ENCODE results near the gene RASAL2.

RASAL2 gene

GRCh38 chr1:178470411-178470960 is 376.6 kb downstream of the RASAL2 start:
- no peak for DNase-seq

- no peak for DNase-seq
Observed at GRCh38 chr1:178472531-178472930, 378.6 kb downstream of the RASAL2 start.

GRCh38 chr1:178477373-178477772 is 383.5 kb downstream of the RASAL2 start:
- DNase-seq: no peak

- no peak for DNase-seq
Observed at GRCh38 chr1:178477841-178478240, 383.9 kb downstream of the RASAL2 start.

- no peak for DNase-seq
Observed at GRCh38 chr1:178483251-178483957, 389.5 kb downstream of the RASAL2 start.

GRCh38 chr1:178484698-178485225 is 390.9 kb downstream of the RASAL2 start:
- DNase-seq: no peak

GRCh38 chr1:178485541-178485981 is 391.7 kb downstream of the RASAL2 start:
- DNase-seq: no peak

- no peak for DNase-seq
Observed at GRCh38 chr1:178486100-178487069, 392.5 kb downstream of the RASAL2 start.

- DNase-seq: no peak
Observed at GRCh38 chr1:178487070-178487615, 393.2 kb downstream of the RASAL2 start.

GRCh38 chr1:178488393-178488792 is 394.5 kb downstream of the RASAL2 start:
- no peak for DNase-seq

- no peak for DNase-seq
Observed at GRCh38 chr1:178489399-178489798, 395.5 kb downstream of the RASAL2 start.

GRCh38 chr1:178490136-178490535 is 396.2 kb downstream of the RASAL2 start:
- no peak for DNase-seq

- DNase-seq: no peak
Observed at GRCh38 chr1:178490967-178491366, 397.1 kb downstream of the RASAL2 start.

- DNase-seq: no peak
Observed at GRCh38 chr1:178491721-178492120, 397.8 kb downstream of the RASAL2 start.

- no peak for DNase-seq
Observed at GRCh38 chr1:178492341-178492740, 398.4 kb downstream of the RASAL2 start.

GRCh38 chr1:178493301-178493741 is 399.4 kb downstream of the RASAL2 start:
- DNase-seq: no peak

GRCh38 chr1:178494569-178494971 is 400.7 kb downstream of the RASAL2 start:
- no peak for DNase-seq

- DNase-seq: no peak
Observed at GRCh38 chr1:178495158-178495557, 401.3 kb downstream of the RASAL2 start.

- DNase-seq: no peak
Observed at GRCh38 chr1:178495741-178496409, 402.0 kb downstream of the RASAL2 start.

- DNase-seq: no peak
Observed at GRCh38 chr1:178496410-178497135, 402.7 kb downstream of the RASAL2 start, which contains the start of gene CLEC20A. TSS of gene CLEC20A (minus strand) at chr1:178496964. CDS start at chr1:178496939, 25 bp downstream.

GRCh38 chr1:178497903-178498478 is 404.1 kb downstream of the RASAL2 start:
- DNase-seq: no peak

All from activated CD8-positive, alpha-beta memory T cell treated with anti-CD3 and anti-CD28 coated beads, Interleukin-2, amount 50 U/mL, for 4 hours (primary cell).